22Rv1 (cell line): ENCODE results near the gene EIF4G3.

Experiments
- CTCF ChIP-seq: fragments of 450-650 bp; IDR thresholded peaks from 2 replicates; pipeline ENCODE4 v1.5.1; 2017; ENCODE audit warnings: mild to moderate bottlenecking
- ZFX ChIP-seq: fragments of 450-650 bp; IDR thresholded peaks from 2 replicates; pipeline ENCODE4 v1.6.1; 2017; ENCODE audit warnings: antibody characterized with exemption, borderline replicate concordance

DNA sequence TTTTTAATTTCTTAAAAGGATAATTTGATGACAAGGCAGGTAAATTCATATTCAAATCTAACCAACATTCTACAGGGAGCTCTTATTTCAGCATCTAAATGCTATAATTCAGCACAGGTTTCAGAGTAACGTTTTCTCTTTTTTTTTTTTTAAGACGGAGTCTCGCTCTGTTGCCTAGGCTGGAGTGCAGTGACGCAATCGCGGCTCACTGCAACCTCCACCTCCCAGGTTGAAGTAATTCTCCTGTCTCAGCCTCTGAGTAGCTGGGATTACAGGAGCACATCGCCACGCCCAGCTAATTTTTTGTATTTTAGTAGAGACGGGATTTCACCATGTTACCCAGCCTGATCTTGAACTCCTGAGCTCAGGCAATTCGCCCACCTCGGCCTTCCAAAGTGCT lies 66.5 kb downstream of the EIF4G3 start:
- no peak for TF ChIP-seq CTCF
- TF ChIP-seq ZFX = no peak
